Ovary (tissue), 3 donors: ENCODE results near the gene NDUFB4.

ENCODE experiments used
- EP300 ChIP-seq: sonication (generic); formaldehyde crosslinking; IDR thresholded peaks from one replicate; pipeline ENCODE4 v1.6.1; 2017; ENCODE audit warnings: antibody characterized with exemption
- POLR2A ChIP-seq: fragments of 450-650 bp; IDR thresholded peaks from one replicate; pipeline ENCODE4 v1.6.1; 2017; ENCODE audit warnings: antibody characterized with exemption, mild to moderate bottlenecking, moderate library complexity
- TF ChIP-seq, protein P1 (sequence below), 3 donors: fragments of 450-650 bp in 2 of 3; fragments of 200-600 bp in 1 of 3; IDR thresholded peaks; one replicate each; pipeline versions ENCODE4 v1.5.1 to v1.8.0; 2016 to 2022; ENCODE audit warnings: antibody characterized with exemption in 3 of 3, mild to moderate bottlenecking in 1 of 3
- donor health status: DM: no; HTN: no; CAD: no.

DNA sequence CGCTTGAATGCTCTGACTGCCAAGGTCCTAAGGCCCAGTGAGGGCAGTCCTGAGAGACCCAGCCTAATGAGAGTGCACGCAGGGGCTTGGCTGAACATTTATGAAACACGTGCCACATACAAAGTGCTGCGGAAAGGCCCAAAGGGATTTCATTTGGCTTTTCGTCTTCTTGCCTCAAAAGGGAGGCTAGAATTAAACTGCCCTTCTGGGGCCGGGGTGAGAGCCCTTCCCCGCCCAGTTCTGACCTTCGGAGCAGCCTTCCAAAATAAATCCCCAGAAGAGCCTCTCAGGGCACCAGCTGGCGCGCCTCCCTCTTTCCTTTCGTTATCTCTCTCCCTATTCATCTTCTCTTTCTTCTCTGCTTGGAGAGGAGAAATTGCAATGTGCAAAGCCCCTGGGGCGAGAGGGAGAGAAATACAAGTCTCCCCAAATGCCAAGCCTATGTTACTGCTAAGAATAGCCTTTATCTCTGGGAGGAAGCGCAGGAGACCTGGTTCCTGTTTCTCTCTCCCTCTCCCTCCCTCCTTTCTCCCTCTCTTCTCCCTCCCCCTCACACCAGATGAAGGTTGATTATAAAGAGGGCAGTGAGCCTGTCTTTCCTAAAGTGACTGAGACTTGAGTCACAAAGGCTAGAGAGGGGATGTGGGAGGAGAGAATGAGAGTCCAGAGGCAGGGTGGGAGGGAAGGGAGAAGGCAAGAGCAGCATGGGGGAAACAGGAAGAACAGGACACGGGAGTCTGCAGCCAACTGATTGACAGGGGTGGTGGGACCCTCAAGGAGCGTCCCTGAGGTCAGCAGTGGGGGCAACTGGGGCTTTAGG lies 36.7 kb upstream of the NDUFB4 start:
- TF ChIP-seq, protein P1, sequence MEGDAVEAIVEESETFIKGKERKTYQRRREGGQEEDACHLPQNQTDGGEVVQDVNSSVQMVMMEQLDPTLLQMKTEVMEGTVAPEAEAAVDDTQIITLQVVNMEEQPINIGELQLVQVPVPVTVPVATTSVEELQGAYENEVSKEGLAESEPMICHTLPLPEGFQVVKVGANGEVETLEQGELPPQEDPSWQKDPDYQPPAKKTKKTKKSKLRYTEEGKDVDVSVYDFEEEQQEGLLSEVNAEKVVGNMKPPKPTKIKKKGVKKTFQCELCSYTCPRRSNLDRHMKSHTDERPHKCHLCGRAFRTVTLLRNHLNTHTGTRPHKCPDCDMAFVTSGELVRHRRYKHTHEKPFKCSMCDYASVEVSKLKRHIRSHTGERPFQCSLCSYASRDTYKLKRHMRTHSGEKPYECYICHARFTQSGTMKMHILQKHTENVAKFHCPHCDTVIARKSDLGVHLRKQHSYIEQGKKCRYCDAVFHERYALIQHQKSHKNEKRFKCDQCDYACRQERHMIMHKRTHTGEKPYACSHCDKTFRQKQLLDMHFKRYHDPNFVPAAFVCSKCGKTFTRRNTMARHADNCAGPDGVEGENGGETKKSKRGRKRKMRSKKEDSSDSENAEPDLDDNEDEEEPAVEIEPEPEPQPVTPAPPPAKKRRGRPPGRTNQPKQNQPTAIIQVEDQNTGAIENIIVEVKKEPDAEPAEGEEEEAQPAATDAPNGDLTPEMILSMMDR (IDR thresholded peaks at IDR 0.05) = no peak
- TF ChIP-seq POLR2A (no peak), EP300 (no peak)
